ENCODE results near the gene HLA-DPA1.

DNA sequence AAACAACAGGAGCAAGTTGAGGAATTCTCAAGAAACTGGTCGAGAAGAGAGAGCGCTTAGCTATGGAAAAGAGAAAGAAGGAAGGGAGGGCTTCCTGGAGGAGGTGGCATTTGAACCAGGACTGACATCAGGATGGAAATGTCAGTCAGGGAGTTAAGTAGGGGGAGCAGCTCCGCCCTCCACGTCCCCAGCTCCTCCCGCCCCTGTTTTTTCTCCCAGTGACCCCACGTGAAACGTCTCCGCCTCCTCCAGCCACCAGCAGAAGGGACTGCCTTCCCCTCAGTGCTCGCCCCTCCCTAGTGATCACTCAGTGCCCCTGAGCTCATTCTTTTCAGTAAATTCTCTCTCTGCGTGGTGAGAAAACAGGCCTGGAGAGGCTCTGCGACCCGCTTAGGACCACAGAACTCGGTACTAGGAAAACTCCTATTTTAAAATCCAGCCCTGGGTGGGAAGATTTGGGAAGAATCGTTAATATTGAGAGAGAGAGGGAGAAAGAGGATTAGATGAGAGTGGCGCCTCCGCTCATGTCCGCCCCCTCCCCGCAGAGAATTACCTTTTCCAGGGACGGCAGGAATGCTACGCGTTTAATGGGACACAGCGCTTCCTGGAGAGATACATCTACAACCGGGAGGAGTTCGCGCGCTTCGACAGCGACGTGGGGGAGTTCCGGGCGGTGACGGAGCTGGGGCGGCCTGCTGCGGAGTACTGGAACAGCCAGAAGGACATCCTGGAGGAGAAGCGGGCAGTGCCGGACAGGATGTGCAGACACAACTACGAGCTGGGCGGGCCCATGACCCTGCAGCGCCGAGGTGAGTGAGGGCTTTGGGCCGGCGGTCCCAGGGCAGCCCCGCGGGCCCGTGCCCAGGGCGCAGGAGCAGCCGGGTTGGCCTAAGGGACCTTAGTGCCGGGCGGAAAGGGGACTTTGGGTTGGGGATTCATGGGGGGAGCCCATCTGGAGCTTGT lies 7.0 kb upstream of the HLA-DPA1 start:
- TF ChIP-seq, protein P1, sequence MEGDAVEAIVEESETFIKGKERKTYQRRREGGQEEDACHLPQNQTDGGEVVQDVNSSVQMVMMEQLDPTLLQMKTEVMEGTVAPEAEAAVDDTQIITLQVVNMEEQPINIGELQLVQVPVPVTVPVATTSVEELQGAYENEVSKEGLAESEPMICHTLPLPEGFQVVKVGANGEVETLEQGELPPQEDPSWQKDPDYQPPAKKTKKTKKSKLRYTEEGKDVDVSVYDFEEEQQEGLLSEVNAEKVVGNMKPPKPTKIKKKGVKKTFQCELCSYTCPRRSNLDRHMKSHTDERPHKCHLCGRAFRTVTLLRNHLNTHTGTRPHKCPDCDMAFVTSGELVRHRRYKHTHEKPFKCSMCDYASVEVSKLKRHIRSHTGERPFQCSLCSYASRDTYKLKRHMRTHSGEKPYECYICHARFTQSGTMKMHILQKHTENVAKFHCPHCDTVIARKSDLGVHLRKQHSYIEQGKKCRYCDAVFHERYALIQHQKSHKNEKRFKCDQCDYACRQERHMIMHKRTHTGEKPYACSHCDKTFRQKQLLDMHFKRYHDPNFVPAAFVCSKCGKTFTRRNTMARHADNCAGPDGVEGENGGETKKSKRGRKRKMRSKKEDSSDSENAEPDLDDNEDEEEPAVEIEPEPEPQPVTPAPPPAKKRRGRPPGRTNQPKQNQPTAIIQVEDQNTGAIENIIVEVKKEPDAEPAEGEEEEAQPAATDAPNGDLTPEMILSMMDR (IDR thresholded peaks at IDR 0.05) = no peak
- TF ChIP-seq EP300 (IDR thresholded peaks at IDR 0.05) = no peak
- TF ChIP-seq POLR2A (IDR thresholded peaks at IDR 0.05) = no peak

Data from sigmoid colon (tissue), 4 donors.